ACC112 (cell line): Measurements from ENCODE around the gene SHROOM3.

ENCODE experiments used
- H2AFZ ChIP-seq: fragments of 200-600 bp; sonication (generic); one replicate; pipeline ENCODE4 v1.6.0; 2017; ENCODE audit warnings: antibody characterized with exemption, low read length; ENCODE audit not compliant: unreplicated experiment
- H3K27ac ChIP-seq: fragments of 200-600 bp; sonication (generic); 2 replicates; pipeline ENCODE4 v1.5.1; 2014; ENCODE audit warnings: low read depth, mild to moderate bottlenecking, antibody characterized with exemption, low read length, moderate library complexity
- H3K27me3 ChIP-seq: fragments of 200-600 bp; sonication (generic); 2 replicates; pipeline ENCODE4 v1.6.1; 2014; ENCODE audit warnings: mild to moderate bottlenecking, antibody characterized with exemption, low read length, moderate library complexity, mixed read lengths; ENCODE audit not compliant: insufficient read depth
- H3K36me3 ChIP-seq: fragments of 200-600 bp; sonication (generic); 2 replicates; pipeline ENCODE4 v1.6.1; 2016; ENCODE audit warnings: mild to moderate bottlenecking, antibody characterized with exemption, low read length, moderate library complexity, mixed read lengths; ENCODE audit not compliant: insufficient read depth
- H3K4me1 ChIP-seq: fragments of 200-600 bp; sonication (generic); one replicate; pipeline ENCODE4 v1.6.1; 2016; ENCODE audit warnings: low read length, mixed read lengths; ENCODE audit not compliant: insufficient read depth, unreplicated experiment, control insufficient read depth
- H3K4me3 ChIP-seq: fragments of 200-600 bp; sonication (generic); 2 replicates; pipeline ENCODE4 v1.5.1; 2014; ENCODE audit warnings: mild to moderate bottlenecking, low read depth, low read length
- H3K79me2 ChIP-seq: fragments of 200-600 bp; sonication (generic); one replicate; pipeline ENCODE4 v1.6.0; 2016; ENCODE audit warnings: low read length; ENCODE audit not compliant: control insufficient read depth, unreplicated experiment, insufficient read depth

SHROOM3 gene

DNA sequence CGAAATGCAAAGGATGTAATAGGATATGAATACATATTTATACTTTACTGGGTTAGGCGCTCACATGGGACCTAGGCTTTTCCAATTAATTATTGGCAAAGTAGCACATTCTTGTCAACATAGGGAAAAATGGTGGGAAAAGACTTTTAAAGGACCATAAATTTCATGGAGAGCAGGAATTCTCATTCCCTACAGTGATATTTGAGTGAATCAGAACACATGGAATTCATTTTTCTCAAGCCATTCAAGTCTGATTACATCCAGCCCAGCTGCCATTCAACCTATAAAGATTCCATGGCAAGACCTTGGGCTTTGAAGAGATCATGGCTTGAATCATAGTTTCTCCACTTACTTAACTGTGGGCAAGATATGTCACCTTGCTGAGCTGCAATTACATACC lies 312.5 kb downstream of the SHROOM3 start:
- Histone ChIP-seq H3K4me3 (no peak overlapping the region), H3K27ac (no peak overlapping the region), H2AFZ (no peak overlapping the region), H3K4me1 (peaks cover 16% of the 10 kb centered on the region), H3K36me3 (no peaks in the 10 kb centered on the region), H3K79me2 (no peaks in the 10 kb centered on the region), H3K27me3 (no peaks in the 10 kb centered on the region)

DNA sequence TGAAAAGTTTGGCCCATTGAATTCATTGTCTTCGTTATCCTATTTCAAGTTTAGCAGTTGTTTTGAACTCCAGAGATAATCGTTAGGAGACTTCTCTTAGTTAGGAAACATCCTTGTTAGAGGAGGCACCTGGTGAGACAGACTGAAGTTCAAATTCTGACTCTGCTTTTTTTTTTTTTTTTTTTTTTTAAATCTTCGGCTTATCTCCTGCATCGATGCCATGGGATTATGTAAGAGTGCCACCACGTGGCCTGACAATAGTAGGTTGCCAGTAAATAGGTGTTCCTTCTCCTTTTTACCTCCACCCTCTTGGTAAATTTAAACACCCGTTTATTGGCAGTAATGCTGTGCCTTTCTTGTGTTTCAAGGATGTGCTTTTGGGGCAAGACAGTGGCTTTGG lies 313.6 kb downstream of the SHROOM3 start:
- peaks cover 24% of the 10 kb centered on the region for H3K4me1 ChIP-seq
- no peak overlapping the region for H3K27ac ChIP-seq
- H2AFZ ChIP-seq, result no peak overlapping the region
- H3K4me3 ChIP-seq, result no peak overlapping the region
- no peaks in the 10 kb centered on the region for H3K36me3 ChIP-seq
- no peaks in the 10 kb centered on the region for H3K79me2 ChIP-seq
- no peaks in the 10 kb centered on the region for H3K27me3 ChIP-seq

GRCh38 chr4:76749355-76749754 lies 314.3 kb downstream of the SHROOM3 start:
- Histone ChIP-seq H3K27me3 (no peaks in the 10 kb centered on the region), H3K27ac (no peak overlapping the region), H3K4me1 (peaks cover 27% of the 10 kb centered on the region), H2AFZ (no peak overlapping the region), H3K4me3 (no peak overlapping the region), H3K79me2 (no peaks in the 10 kb centered on the region), H3K36me3 (no peaks in the 10 kb centered on the region)

GRCh38 chr4:76750716-76751115 lies 315.7 kb downstream of the SHROOM3 start:
- Histone ChIP-seq H3K36me3 (no peaks in the 10 kb centered on the region), H2AFZ (no peak overlapping the region), H3K79me2 (no peaks in the 10 kb centered on the region), H3K27ac (no peak overlapping the region), H3K27me3 (no peaks in the 10 kb centered on the region), H3K4me1 (peaks cover 21% of the 10 kb centered on the region), H3K4me3 (no peak overlapping the region)

- H3K4me3 ChIP-seq, result no peak overlapping the region
- no peaks in the 10 kb centered on the region for H3K27me3 ChIP-seq
- no peak overlapping the region for H2AFZ ChIP-seq
- H3K79me2 ChIP-seq, result no peaks in the 10 kb centered on the region
- H3K4me1 ChIP-seq, result peaks cover 21% of the 10 kb centered on the region
- no peak overlapping the region for H3K27ac ChIP-seq
- no peaks in the 10 kb centered on the region for H3K36me3 ChIP-seq
Measured at GRCh38 chr4:76751612-76752343, 316.7 kb downstream of the SHROOM3 start.

DNA sequence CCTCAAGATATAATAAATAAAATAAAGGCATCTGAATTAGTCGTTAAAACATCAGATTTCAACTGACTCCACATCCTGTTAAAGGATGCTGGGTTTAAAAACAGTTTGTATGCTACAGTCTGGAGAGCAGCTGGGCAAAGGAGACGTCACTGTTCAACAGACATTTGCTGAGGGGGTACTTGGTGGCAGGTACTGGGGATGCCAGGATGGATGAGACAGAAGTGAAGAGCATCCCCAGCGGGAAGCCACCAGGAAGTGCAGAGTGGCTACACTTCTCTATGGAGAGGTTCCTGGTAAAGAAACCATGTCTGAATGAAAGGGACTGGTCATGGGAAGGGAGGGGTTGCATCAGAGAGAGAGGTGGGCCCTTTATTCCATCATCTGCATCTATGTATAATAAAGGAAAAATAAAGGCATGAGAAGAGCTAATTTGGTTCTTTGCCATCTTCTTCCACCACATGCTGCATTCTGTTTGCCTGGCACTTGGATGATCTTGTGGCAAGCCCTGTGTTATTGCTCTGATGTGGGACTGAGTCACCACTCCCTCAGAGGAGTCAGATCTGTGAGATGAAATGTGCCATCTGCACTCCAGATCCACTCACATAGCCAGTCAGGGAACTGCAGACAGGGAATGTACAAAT lies 318.0 kb downstream of the SHROOM3 start:
- Histone ChIP-seq H3K4me1 (peaks cover 21% of the 10 kb centered on the region), H3K27ac (peak overlapping the region; percentile 84), H3K27me3 (no peaks in the 10 kb centered on the region), H3K36me3 (no peaks in the 10 kb centered on the region), H2AFZ (peak overlapping the region; percentile 73), H3K79me2 (no peaks in the 10 kb centered on the region), H3K4me3 (peak overlapping the region; percentile 70)

DNA sequence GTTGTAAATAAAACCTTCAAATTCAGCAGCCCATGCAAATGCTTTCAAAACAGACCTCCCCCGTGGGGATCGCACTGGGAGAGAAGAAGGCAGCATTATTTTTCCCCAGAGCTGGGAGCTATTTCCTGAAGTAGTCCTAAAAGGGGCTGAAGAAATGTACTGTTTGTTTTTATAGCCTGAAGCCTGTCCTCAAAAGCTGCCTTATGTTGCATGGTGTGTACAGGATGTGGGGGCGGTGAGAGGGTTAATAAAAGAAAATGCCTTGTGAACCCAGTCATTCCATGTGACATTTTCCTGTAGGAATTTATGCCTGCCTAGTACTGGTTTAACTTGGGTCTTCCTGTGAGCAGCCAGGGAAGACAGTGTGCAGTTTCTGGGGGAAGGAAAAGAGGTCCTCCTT lies 318.8 kb downstream of the SHROOM3 start:
- Histone ChIP-seq H3K27me3 (no peaks in the 10 kb centered on the region), H3K79me2 (no peaks in the 10 kb centered on the region), H3K27ac (peak overlapping the region; percentile 84), H2AFZ (peak overlapping the region; percentile 73), H3K4me1 (peaks cover 21% of the 10 kb centered on the region), H3K4me3 (peak overlapping the region; percentile 70), H3K36me3 (no peaks in the 10 kb centered on the region)

DNA sequence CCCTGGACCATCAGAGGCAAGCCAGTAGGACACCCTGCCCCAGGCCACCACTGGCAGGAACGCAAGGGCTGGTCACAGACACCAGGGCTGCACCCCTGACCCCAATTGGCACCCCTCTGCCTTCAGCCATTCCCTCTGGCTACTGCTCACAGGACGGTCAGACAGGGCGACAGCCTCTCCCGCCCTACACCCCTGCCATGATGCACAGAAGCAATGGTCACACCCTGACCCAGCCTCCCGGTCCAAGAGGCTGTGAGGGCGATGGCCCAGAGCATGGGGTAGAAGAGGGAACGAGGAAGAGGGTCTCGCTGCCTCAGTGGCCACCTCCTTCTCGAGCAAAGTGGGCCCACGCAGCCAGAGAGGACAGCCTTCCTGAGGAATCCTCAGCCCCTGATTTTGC lies 319.4 kb downstream of the SHROOM3 start:
- H3K4me3 ChIP-seq, result no peak overlapping the region; the same call in 1 of the 2 replicates
- no peaks in the 10 kb centered on the region for H3K27me3 ChIP-seq
- H3K27ac ChIP-seq, result peak overlapping the region; percentile 84
- no peak overlapping the region for H2AFZ ChIP-seq
- H3K4me1 ChIP-seq, result peaks cover 21% of the 10 kb centered on the region
- H3K36me3 ChIP-seq, result no peaks in the 10 kb centered on the region
- H3K79me2 ChIP-seq, result no peaks in the 10 kb centered on the region

DNA sequence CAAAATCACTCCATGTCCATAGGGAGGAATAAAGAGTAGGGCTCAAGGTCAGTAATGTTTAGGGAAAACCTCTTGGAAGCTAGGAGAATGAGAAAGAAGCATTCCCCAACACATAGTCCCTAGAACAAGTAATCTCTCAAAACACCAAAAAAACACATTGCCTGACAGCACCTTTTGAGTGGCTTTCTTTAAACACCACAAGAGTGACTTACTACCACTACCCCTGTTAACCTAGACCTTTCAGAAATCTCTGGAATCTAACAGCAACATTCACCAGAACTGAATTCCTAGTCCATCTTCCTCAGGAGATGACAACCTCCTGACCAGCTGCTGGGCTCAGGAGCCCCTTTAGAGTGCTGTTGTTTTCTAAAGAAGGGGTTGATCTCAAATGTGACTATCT lies 320.7 kb downstream of the SHROOM3 start:
- peaks cover 21% of the 10 kb centered on the region for H3K4me1 ChIP-seq
- H3K79me2 ChIP-seq, result no peaks in the 10 kb centered on the region
- no peak overlapping the region for H2AFZ ChIP-seq
- H3K4me3 ChIP-seq, result no peak overlapping the region
- no peaks in the 10 kb centered on the region for H3K36me3 ChIP-seq
- no peak overlapping the region for H3K27ac ChIP-seq
- no peaks in the 10 kb centered on the region for H3K27me3 ChIP-seq

- Histone ChIP-seq H2AFZ (no peak overlapping the region), H3K36me3 (no peaks in the 10 kb centered on the region), H3K27ac (no peak overlapping the region), H3K4me3 (no peak overlapping the region), H3K27me3 (no peaks in the 10 kb centered on the region), H3K79me2 (no peaks in the 10 kb centered on the region), H3K4me1 (peaks cover 21% of the 10 kb centered on the region)
Measured at GRCh38 chr4:76756416-76756815, 321.4 kb downstream of the SHROOM3 start.

- Histone ChIP-seq H3K4me1 (peaks cover 19% of the 10 kb centered on the region), H3K79me2 (no peaks in the 10 kb centered on the region), H3K4me3 (no peak overlapping the region), H2AFZ (no peak overlapping the region), H3K27ac (no peak overlapping the region), H3K36me3 (no peaks in the 10 kb centered on the region), H3K27me3 (no peaks in the 10 kb centered on the region)
Measured at GRCh38 chr4:76757418-76757939, 322.4 kb downstream of the SHROOM3 start.
